GM12872 (cell line): Measurements from ENCODE around the gene DOCK7.

Experiments
- CTCF ChIP-seq: IDR thresholded peaks from 3 replicates; pipeline ENCODE4 v1.5.1; 2011; ENCODE audit warnings: low read depth, mild to moderate bottlenecking, low read length, moderate library complexity; ENCODE audit not compliant: insufficient read depth

The DOCK7 gene

DNA sequence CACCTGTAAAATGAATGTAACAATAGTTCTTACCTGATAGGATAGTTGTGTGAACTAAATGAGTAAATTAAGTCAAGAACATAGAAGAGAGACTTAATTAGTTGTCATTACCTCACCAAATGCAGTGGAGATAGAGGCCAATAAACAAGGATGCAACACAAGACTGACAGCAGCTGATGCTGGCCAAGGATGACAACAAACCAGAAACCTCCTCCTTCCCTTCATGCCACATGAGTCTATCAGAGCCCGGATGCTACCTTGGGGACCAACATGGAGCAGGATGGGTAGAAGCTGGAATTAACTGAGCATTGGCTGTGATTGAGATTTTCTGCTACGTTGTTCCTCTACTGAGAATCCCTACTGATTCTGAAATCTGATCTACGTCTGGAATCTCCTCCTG is 281.6 kb downstream of the DOCK7 start:
- no peak for TF ChIP-seq CTCF

- no peak for TF ChIP-seq CTCF
Observed at GRCh38 chr1:62405247-62405646, 282.9 kb downstream of the DOCK7 start.
